GM21825 (cell line): Measurements from ENCODE around the gene SULT4A1.
"Not testable (repeated sequence)": the region's sequence is repeated elsewhere in the genome, so short reads cannot be mapped to it uniquely, and the experiment has no call there.

ENCODE experiments used
- ATAC-seq: cut with Tn5 transposase; IDR thresholded peaks from one replicate; pipeline ENCODE4 v1.9.1; 2021; ENCODE audit warnings: mild to moderate bottlenecking, moderate library complexity; ENCODE audit not compliant: unreplicated experiment

SULT4A1 gene, protein sequence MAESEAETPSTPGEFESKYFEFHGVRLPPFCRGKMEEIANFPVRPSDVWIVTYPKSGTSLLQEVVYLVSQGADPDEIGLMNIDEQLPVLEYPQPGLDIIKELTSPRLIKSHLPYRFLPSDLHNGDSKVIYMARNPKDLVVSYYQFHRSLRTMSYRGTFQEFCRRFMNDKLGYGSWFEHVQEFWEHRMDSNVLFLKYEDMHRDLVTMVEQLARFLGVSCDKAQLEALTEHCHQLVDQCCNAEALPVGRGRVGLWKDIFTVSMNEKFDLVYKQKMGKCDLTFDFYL

DNA sequence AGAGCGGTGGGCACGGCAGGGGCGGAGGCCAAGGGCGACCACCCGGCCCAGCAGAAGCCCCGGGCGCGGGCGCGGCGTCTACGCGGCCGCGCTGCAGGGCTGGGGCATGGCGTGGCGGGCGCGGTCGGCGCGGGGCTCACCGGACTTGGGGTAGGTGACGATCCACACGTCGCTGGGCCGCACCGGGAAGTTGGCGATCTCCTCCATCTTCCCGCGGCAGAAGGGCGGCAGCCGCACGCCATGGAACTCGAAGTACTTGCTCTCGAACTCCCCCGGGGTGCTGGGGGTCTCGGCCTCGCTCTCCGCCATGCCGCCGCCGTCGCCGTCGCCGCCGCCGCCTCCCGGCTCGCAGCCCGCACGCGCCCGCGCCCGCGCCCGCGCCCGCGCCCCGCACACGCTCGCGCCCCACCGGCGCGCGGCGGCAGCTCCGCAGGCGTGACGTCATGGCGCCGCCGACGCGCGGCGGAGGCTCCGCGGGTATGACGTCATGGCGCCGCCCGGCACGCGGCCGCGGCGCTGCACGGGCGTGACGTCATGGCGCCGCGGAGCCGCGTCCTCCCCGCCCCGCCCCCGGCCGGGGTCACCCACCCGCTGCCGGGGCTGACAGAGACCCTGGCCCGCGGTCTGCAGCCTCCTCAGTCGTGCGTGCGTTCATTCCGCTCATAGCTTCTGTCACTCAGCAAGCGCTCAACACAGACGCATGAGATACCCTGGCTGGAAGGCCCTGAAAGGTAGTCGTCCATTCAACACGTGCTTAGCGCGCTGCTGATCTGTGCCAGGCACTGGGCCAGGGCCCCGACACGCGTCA lies at the start of gene SULT4A1:
TSS of gene SULT4A1 (minus strand) at position 440 of the 808 bp plus-strand sequence. CDS start at position 309, 131 bp downstream.
- no peak for ATAC-seq

DNA sequence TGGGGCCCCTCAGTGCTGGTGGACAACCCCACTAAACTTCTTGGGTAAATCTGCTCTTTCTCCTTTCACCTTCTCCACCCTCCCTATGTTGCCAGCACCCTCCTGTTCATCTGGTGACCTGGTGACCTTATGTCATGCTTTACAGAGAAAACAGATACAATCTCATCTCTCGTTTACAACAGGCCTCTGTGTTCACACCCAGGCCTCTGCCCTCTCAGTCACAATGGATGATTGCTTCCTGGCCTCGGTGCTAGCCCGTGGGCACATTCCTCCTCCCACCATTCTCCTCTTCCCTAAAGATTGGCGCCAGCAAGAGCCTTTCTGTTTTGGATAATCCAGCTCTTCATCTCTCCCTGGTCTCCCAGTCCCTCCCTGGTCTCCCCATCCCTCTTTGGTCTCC lies 49.0 kb upstream of the SULT4A1 start:
- ATAC-seq = no peak

DNA sequence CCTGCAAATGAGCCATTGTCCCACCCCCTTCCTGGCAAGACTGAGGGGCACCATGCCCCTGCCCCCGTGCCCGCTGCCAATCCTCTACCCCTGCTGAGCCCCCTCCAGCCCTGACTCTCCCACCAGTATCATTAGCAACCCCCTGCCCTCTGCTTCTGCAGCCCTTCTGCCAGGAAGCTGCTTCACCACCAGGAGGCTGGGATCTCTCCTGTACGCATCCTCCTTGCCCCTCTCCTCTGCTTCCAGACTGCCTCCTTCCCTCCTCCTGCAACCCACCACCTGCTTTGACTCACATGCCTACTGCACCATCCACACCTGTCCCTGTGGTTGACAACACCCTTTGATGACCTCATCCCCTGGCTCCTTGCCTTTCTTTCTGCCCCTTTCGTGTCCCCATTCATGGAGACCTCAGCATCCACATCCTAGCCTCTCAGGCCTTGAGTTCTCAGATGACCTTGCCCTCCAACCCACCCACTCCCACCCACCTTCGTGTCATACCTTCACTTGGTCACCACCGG lies 47.9 kb upstream of the SULT4A1 start:
- no peak for ATAC-seq

DNA sequence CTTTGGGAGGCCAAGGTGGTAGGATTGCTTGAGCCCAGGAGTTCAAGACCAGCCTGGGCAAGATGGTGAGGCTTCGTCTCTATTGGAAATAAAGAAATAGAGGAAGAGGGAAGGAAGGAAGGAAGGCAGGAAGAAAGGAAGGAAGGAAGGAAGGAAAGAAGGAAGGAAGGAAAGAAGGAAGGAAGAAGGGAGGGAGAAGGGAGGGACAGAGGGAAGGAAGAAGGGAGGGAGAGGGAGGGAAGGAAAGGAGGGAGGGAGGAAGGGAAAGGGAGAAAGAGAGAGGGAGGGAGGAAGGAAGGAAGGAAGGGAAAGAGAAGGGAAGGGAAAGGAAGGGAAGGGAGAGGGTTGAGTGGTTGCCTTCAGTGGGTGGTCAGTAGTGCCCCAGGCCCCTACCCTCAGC lies 47.4 kb upstream of the SULT4A1 start:
- no peak for ATAC-seq

DNA sequence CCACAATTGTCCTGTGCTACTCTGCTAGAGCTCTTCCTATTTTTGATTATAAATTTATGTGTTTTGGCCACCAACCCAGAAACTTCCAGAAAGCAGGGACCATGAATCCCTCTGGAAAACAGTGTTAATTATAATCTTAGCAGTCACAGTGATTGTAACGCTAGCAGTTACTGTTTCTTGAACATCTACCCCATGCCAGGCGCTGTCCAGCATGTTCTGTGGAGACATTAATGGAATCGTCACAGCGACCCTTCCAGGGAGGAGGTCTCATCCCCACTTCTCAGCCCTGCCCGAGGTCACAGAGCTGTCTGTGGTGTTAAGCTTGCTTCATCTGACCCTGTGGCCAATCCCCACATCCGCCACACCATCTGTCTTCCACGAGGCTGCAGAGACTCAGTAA lies 43.4 kb upstream of the SULT4A1 start:
- no peak for ATAC-seq

DNA sequence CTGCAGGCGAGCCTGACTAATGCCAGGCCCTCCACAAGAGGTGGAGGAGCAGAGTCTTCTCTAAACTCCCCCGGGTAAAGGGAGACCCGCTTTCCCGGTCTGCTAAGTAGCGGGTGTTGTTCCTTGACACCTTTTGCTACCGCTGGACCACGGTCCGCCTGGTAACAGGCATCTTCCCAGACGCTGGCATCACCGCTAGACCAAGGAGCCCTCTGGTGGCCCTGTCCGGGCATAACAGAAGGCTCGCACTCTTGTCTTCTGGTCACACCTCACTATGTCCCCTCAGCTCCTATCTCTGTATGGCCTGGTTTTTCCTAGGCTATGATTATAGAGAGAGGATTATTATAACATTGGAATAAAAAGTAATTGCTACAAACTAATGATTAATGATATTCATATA lies 42.1 kb upstream of the SULT4A1 start:
- not testable (repeated sequence) for ATAC-seq

DNA sequence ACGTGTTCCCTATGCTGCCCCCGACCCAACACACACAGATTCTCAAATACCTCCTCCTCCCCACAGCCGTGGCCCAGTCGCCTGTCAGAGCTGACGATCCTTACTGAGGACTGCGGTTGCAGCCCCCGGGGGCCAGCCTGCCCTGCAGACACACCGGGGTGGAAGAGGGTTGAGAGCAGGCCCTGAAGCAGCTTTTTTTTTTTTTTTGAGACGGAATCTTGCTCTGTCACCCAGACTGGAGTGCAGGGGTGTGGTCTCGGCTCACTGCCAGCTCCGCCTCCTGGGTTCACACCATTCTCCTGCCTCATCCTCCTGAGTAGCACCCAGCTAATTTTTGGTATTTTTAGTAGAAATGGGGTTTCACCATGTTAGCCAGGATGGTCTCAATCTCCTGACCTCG lies 40.7 kb upstream of the SULT4A1 start:
- not testable (repeated sequence) for ATAC-seq

DNA sequence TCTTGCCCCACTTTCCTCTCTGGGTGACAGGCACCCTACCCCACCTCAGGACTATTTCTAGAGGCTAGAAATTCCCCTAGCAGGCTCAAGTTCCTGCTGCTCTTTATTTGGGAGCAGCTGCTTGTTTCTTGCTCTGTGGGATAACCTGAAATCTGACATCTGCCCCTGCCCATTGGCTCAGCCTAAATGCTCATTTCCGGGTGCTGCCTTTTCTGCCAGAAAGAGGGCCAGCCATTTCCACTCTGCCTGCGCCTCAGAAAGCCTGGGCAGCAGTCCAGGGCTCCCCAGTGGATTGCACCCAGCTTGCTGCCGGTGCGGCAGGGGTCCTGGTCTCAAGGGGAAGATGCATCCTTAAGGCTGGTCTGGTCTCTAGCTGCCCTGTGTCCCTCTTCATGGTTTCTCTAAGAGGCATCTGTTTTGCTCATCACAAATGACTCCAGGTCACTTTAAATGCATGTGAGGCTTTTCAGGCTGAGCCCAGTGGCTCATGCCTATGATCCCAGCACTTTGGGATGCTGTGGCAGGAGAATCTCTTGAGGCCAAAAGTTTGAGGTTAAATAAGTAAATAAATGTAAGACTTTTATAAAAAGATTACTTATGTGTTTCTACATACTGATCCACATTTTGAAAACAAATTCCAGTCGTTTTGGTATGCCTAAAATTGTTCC lies 39.8 kb upstream of the SULT4A1 start:
- no peak for ATAC-seq

DNA sequence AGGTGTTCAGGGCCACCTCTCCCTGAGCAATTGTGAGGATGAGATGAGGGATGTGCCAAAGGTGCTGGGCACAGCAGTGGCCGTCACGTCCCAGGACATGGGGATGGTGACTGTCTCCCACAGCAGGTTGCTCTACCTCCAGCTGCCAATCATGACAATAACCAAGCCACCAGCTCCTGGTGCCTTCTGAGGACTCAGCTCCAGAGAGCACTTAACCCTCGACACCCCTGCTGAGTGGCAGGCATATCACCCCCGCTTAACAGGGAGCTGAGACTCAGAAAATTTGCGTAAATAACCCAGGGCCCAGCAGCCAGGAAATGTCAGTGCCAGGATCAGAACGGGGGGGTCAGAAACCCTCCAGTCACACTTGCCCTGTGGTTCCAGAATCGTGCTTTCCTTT lies 37.9 kb upstream of the SULT4A1 start:
- no peak for ATAC-seq

DNA sequence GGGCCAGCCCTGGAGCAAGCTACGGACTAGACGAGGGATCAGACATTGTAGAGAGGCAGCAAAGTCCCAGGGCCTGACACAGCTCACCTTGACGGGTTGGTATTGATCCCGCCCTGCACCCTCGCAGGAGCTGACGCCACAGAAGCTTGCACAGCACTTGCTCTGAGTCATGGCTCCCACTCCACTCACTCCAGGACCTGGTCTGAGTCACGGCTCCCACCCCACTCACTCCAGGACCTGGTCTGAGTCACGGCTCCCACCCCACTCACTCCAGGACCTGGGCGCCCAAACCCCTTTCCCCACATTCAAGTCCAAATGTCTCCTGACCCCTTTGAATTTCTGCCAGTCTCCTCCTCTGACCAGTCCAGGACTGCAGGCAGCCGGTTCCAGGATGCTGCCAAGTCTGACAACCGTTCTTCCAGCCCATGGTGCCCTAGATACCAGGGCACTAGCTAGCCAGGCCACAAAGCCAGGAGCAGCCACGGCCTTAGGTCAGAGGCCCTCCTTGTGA lies 35.5 kb upstream of the SULT4A1 start:
- no peak for ATAC-seq

DNA sequence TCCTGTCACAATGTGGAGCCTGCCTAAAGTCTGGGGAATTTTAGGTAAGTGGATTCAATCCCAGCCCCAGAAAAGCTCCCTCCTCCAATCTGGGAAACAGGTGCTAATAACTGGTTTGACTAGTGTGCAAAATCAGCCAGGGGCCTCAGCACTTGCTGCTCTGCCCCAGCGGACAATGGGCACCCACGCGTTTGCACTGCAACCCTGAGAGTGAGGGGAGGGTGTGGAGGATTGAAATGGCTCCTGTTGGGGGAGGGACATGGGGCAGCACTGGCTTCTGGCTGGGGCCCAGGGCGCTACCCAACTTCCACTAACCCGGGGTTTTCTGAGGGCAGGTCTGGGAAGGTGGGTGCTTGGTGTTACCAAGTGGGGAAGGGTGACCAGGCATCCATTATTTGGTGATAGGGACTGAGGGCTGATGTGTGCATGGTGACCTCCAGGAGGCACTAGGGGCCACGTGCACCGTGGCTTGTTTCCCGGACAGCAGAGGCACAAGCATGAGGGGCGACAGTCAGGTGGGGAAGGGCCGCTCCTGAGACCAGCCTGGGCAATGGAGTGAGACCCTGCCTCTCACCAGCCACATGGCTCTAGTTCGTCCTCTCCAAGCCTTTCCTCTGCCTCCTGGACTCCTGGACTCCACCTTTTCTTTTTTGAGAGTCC lies 33.8 kb upstream of the SULT4A1 start:
- ATAC-seq = no peak

DNA sequence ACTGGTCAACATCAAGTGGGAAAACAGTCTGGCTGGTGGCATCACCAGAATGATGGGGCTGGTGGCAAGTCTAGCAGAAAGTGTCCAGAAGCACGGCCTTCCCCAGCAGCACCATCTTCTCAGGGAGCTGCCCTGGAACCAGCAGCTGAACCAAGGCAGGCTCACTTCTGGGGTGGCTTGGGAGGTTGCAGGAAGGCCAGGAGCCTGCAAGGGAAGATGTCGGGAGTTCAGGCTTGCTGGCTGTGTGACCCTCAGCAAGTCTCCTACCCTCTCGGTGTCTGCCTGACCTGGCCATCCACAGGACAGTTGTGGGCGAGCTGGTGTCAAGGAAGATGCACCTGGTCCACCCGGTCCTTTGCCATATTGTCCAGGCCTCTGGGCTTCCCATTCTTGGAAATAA lies 31.8 kb upstream of the SULT4A1 start:
- ATAC-seq = no peak

DNA sequence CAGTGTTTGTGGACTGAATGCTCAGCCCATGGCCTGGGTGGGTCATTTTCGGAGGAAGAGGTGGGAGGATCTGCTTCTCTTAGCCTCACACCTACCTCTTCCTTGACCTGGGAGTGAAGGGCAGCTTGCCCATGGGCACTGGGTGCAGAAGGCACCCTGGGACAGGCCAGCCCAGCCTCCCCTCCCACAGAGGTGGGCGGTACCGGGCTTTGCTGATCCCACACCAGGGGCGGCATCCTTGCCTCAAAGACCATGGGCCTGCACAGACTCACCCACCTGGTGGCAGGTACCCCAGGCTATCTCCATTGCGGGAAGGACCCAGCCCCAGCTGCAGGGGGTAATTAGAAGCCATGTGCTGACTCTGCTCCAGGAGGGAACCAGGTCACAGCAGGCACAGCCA lies 31.0 kb upstream of the SULT4A1 start:
- ATAC-seq = no peak

DNA sequence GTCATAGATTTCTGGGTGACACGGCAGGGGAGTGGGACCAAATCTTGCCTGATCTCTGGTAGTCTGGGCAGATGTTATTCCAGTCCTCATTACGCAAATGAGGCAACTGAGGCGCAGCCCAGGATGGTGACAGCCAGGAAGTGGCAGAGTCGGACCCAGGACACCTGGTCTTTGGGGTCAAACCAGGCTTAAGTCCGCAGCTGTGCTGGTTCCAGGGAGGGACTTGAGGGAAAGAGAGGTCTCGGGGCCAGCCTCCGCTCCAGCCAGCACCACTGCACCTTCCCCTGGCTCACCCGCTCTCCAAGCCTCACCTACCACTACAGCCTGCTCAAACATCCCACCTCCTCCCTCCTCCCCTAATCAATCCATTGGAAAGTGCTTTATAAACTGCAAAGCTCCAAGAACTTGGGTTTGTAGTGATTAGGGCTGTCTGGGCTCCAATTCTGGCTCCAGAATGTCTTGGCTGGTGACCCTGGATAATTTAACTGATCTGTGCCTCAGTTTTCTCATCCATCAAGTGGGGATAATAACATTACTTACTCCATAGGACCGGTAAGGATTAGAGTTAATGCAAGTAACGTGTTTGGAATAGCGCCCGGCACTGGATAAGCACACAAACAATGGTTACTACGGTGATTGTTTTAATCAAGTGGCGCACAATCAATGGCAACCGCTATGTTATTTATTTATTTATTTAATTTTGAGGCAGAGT lies 30.0 kb upstream of the SULT4A1 start:
- ATAC-seq = no peak

DNA sequence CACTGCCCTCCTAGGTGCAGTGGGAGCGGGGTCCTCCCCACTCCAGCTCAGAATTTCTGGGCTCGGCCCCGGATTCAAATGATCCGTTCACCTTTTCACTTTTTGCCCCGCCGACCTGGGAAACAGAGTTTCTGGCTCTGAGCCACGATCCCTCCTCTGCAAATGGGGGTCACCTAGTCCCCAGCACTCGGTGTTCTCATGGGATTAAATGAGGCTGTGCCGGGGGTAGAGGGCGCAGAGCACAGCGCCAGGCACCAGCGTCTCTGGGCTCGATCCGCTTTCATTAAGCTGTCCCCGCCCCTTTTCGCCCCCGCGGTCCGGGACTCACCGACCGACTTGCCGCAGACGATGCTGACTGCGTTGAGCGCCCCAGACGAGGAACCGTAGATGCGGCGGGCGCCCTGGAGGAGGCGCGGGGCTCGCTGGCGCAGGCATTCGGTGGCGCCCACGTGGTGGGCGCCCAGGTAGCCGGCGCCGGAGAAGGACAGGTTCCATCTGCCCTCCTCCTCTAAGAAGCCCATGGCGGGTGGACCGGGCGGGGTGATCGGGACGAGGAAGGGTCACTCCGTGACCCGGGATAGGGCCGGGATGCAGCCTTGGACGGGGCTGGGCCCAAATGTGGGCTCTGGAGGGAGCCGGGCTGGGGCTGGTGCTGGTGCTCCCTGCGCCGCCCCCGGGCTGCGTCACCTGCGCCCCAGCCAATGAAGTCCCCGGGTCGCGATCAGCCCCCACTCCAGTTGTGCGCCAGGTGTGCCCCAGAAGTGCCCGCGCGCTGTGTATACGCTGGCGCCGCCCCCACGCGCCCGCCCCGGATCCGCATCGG lies 29.3 kb upstream of the SULT4A1 start, which contains the start of gene PNPLA5:
TSS of gene PNPLA5 (minus strand) at position 654 of the 823 bp plus-strand sequence. CDS start at position 521, 133 bp downstream.
- no peak for ATAC-seq

DNA sequence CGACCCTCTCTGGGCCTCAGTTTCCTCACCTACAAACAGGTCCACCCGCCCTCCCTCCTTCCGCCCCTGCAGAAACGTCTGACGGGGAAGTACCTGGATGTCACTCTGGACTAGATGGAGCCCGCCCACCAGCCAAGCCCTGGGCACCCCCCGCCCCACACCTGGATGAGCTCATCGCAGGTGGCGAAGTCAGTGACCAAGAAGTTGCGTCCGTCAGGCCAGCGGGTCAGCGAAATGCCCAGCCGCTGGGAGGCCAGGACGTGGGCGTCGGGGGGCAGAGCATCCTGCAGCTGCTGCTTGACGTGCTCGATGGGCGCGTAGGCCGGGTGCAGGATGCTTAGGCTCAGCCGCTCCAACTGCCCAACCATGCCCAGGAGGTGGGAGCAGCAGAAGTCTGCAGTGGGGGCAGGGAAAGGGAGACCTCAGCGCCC lies 28.6 kb upstream of the SULT4A1 start:
- ATAC-seq = no peak

DNA sequence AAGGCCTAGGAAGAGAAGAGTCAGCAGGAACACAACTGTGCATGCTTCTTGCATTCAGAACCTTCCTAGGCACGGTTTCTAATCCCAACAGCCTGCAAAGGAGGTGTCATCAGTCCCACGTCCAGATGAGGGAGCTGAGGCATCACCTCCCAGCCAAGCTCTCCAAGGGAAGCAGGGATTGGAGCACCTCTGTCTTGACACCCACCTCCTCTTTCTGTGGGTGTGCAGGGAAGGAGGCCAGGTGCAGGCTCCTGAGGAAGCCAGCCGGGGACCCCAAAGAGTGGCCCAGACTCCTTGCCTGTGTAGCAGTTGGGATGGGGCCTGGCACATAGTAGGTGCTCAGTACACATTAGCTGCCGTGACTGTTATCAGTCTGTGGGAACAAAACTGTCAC lies 27.5 kb upstream of the SULT4A1 start:
- no peak for ATAC-seq

DNA sequence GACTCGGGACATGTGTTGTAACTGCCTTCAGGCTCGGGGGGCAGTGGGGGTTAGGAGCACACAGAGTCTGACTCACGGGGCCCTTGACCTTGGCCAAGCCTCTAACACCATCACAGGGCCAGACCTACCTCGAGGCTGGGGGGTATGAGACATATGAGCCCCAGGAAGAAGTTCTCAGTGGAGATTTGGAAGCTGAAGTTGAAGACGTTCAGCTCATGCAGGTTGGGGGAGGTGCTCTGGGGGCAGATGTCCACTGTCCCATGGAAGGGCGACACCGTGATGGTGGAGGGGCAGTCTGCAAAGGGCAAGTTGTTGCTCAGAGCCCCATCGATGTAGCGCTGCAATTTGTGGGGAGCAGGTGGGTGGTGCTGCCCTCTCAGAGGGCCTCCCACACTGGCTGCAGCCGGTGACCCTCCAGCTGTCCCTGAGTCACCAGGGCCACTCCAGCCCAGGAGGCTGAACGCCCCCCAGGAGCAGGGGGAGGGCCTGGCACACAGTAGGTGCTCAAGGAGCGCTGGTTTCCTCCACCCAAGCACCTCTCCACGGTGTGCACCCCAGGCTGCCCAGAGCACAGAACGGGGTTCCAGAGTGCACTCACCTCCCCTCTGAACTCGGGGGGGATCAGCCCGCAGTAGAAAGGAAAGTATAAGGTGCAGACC lies 27.0 kb upstream of the SULT4A1 start:
- no peak for ATAC-seq

DNA sequence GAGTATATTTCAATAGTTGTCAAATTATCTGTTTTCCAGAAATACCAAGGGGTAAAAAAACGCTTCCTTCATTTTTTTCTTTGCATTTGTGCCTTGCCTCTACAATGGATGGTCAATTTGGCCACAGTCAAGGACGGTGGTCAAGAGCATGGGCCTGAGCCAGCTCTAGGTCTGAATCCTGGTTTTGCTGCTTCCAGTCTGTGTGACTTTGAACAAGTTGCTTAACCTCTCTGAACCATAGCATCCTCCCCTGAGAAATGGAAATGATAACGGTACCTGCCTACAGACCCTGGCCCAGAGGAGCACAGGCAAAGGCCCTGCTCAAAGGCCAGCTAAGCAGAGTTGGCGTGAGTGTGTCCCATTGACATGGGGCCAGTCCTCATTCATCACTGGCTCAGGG lies 26.4 kb upstream of the SULT4A1 start:
- ATAC-seq = no peak
